Ovary (tissue), 3 donors: Measurements from ENCODE around the gene C4orf51.

ENCODE experiments used
- POLR2A ChIP-seq: fragments of 450-650 bp; IDR thresholded peaks from one replicate; pipeline ENCODE4 v1.6.1; 2017; ENCODE audit warnings: antibody characterized with exemption, mild to moderate bottlenecking, moderate library complexity
- TF ChIP-seq, protein P1 (sequence below), 3 donors: fragments of 450-650 bp in 2 of 3; fragments of 200-600 bp in 1 of 3; IDR thresholded peaks; one replicate each; pipeline versions ENCODE4 v1.5.1 to v1.8.0; 2016 to 2022; ENCODE audit warnings: antibody characterized with exemption in 3 of 3, mild to moderate bottlenecking in 1 of 3
- donor health status: DM: no; HTN: no; CAD: no.

DNA sequence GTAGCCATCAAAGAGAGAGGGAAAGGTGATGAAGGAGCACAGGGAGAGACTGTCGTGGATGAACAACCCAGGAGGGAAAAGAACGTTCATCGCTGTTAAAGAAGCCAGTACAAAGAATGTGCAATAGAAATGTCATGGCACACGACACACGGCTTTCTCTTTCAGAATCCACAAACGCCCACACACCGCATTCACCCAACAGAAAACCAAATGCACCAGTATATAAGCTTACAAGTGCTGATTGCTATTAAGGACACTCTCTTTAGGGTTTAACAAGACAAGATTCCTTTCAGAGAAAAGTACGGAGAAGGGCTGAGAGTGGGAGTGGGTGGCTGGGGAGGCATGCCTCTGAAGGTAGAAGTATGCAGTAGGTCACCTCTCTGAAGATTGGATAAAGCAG is 80.2 kb downstream of the C4orf51 start:
- TF ChIP-seq, protein P1, sequence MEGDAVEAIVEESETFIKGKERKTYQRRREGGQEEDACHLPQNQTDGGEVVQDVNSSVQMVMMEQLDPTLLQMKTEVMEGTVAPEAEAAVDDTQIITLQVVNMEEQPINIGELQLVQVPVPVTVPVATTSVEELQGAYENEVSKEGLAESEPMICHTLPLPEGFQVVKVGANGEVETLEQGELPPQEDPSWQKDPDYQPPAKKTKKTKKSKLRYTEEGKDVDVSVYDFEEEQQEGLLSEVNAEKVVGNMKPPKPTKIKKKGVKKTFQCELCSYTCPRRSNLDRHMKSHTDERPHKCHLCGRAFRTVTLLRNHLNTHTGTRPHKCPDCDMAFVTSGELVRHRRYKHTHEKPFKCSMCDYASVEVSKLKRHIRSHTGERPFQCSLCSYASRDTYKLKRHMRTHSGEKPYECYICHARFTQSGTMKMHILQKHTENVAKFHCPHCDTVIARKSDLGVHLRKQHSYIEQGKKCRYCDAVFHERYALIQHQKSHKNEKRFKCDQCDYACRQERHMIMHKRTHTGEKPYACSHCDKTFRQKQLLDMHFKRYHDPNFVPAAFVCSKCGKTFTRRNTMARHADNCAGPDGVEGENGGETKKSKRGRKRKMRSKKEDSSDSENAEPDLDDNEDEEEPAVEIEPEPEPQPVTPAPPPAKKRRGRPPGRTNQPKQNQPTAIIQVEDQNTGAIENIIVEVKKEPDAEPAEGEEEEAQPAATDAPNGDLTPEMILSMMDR (IDR thresholded peaks at IDR 0.05): no peak
- no peak for TF ChIP-seq POLR2A
